ENCODE results near the gene AIMP1.

Gene AIMP1

GRCh38 chr4:106297245-106298035 lies 18.9 kb upstream of the AIMP1 start:
- H4K20me1 ChIP-seq (ENCODE audit: insufficient read depth): no peaks in the 10 kb centered on the region
- no peak overlapping the region for H3K4me3 ChIP-seq (IDR thresholded peaks at IDR 0.05; ENCODE audit: insufficient read depth, low read depth, low read length)
- no peak overlapping the region for H3K4me2 ChIP-seq
- H3K36me3 ChIP-seq (ENCODE audit: insufficient read depth): no peaks in the 10 kb centered on the region
- H3K79me2 ChIP-seq (ENCODE audit: insufficient read depth, low read depth): no peaks in the 10 kb centered on the region
- H2AFZ ChIP-seq (ENCODE audit: low read depth): no peak overlapping the region
- H3K4me1 ChIP-seq (ENCODE audit: low read depth, poor library complexity, severe bottlenecking): no peaks in the 10 kb centered on the region
- no peak for TF ChIP-seq CTCF (conservative IDR thresholded peaks at IDR 0.05; ENCODE audit: low read depth, low read length)
- H3K27me3 ChIP-seq (ENCODE audit: insufficient read depth, low read depth): no peaks in the 10 kb centered on the region
- no peak overlapping the region for H3K27ac ChIP-seq
- no peak overlapping the region for H3K9ac ChIP-seq

- no peak overlapping the region for H3K4me2 ChIP-seq
- H3K79me2 ChIP-seq (ENCODE audit: insufficient read depth, low read depth): no peaks in the 10 kb centered on the region
- no peaks in the 10 kb centered on the region for H4K20me1 ChIP-seq (ENCODE audit: insufficient read depth)
- no peak overlapping the region for H2AFZ ChIP-seq (ENCODE audit: low read depth)
- no peak overlapping the region for H3K4me3 ChIP-seq (IDR thresholded peaks at IDR 0.05; ENCODE audit: insufficient read depth, low read depth, low read length)
- H3K36me3 ChIP-seq (ENCODE audit: insufficient read depth): no peaks in the 10 kb centered on the region
- H3K27me3 ChIP-seq (ENCODE audit: insufficient read depth, low read depth): no peaks in the 10 kb centered on the region
- H3K4me1 ChIP-seq (ENCODE audit: low read depth, poor library complexity, severe bottlenecking): no peaks in the 10 kb centered on the region
- H3K27ac ChIP-seq: no peak overlapping the region
- no peak overlapping the region for H3K9ac ChIP-seq
- no peak for TF ChIP-seq CTCF (conservative IDR thresholded peaks at IDR 0.05; ENCODE audit: low read depth, low read length)
Observed at GRCh38 chr4:106299977-106300376, 16.4 kb upstream of the AIMP1 start.

GRCh38 chr4:106301393-106302061 lies 14.8 kb upstream of the AIMP1 start:
- Histone ChIP-seq H3K4me1 (ENCODE audit: low read depth, poor library complexity, severe bottlenecking) (no peaks in the 10 kb centered on the region), H3K4me3 (IDR thresholded peaks at IDR 0.05; ENCODE audit: insufficient read depth, low read depth, low read length) (no peak overlapping the region), H3K79me2 (ENCODE audit: insufficient read depth, low read depth) (no peaks in the 10 kb centered on the region), H3K27ac (no peak overlapping the region), H3K36me3 (ENCODE audit: insufficient read depth) (no peaks in the 10 kb centered on the region), H4K20me1 (ENCODE audit: insufficient read depth) (no peaks in the 10 kb centered on the region), H3K27me3 (ENCODE audit: insufficient read depth, low read depth) (no peaks in the 10 kb centered on the region), H3K9ac (no peak overlapping the region), H3K4me2 (no peak overlapping the region), H2AFZ (ENCODE audit: low read depth) (no peak overlapping the region)
- TF ChIP-seq CTCF (conservative IDR thresholded peaks at IDR 0.05; ENCODE audit: low read depth, low read length): no peak

GRCh38 chr4:106302062-106302438 lies 14.3 kb upstream of the AIMP1 start:
- Histone ChIP-seq H3K4me1 (ENCODE audit: low read depth, poor library complexity, severe bottlenecking) (no peaks in the 10 kb centered on the region), H3K27me3 (ENCODE audit: insufficient read depth, low read depth) (no peaks in the 10 kb centered on the region), H4K20me1 (ENCODE audit: insufficient read depth) (no peaks in the 10 kb centered on the region), H3K9ac (no peak overlapping the region), H3K4me3 (IDR thresholded peaks at IDR 0.05; ENCODE audit: insufficient read depth, low read depth, low read length) (no peak overlapping the region), H3K27ac (no peak overlapping the region), H3K79me2 (ENCODE audit: insufficient read depth, low read depth) (no peaks in the 10 kb centered on the region), H3K36me3 (ENCODE audit: insufficient read depth) (no peaks in the 10 kb centered on the region), H3K4me2 (no peak overlapping the region), H2AFZ (ENCODE audit: low read depth) (no peak overlapping the region)
- no peak for TF ChIP-seq CTCF (conservative IDR thresholded peaks at IDR 0.05; ENCODE audit: low read depth, low read length)

Measured in KMS-11 (cell line).